ENCODE results near the gene FCRL4.

DNA sequence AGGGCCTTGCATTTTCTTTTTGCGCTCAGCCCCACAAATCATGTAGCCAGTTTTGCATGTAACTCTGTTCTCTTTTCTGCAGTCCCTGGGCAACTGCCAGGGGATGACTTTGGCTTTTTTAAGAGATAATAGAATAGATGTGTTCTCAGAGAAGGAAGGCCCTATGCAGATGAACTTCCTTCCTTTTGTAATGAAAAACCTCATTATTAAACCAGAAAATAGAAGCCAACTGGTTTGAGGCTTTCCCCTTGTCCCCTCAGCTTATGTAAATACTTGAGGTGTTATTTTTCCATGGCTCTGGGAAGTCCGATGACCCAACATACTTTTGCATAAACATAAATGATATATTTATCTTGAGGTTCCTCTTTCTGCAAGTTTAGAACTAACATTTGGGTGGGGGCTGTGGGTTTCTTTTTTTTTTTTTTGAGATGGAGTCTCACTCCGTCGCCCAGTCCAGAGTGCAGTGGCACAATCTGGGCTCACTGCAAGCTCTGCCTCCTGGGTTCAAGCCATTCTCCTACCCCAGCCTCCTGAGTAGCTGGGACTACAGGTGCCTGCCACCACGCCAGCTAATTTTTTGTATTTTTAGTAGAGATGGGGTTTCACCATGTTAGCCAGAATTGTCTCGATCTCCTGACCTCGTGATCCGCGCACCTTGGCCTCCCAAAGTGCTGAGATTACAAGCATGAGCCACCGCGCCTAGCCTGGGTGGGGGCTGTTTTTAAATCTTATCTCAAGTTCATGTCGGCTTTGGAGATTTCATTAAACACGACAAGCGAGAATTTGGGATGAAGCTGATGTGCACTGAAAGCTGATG, 31.2 kb downstream of the FCRL4 start:
- no peak for TF ChIP-seq ZNF70 (CRISPR knock-in tag; IDR thresholded peaks at IDR 0.05)
- TF ChIP-seq PPARA (CRISPR knock-in tag; IDR thresholded peaks at IDR 0.05; ENCODE audit: borderline replicate concordance), result no peak
- no peak for TF ChIP-seq CSRNP3 (CRISPR knock-in tag; IDR thresholded peaks at IDR 0.05)
- no peak for TF ChIP-seq PATZ1 (CRISPR knock-in tag; IDR thresholded peaks at IDR 0.05; ENCODE audit: borderline replicate concordance)
- TF ChIP-seq ZFP30 (CRISPR knock-in tag; IDR thresholded peaks at IDR 0.05), result no peak
